Measurements from ENCODE around the gene PNKP.

- TF ChIP-seq EZH2 (IDR thresholded peaks at IDR 0.05; ENCODE audit: low read length, unreplicated experiment) (no peak), EZH2phosphoT487 (IDR thresholded peaks at IDR 0.05; ENCODE audit: borderline replicate concordance, low read length) (no peak)
- TF ChIP-seq, protein P1, sequence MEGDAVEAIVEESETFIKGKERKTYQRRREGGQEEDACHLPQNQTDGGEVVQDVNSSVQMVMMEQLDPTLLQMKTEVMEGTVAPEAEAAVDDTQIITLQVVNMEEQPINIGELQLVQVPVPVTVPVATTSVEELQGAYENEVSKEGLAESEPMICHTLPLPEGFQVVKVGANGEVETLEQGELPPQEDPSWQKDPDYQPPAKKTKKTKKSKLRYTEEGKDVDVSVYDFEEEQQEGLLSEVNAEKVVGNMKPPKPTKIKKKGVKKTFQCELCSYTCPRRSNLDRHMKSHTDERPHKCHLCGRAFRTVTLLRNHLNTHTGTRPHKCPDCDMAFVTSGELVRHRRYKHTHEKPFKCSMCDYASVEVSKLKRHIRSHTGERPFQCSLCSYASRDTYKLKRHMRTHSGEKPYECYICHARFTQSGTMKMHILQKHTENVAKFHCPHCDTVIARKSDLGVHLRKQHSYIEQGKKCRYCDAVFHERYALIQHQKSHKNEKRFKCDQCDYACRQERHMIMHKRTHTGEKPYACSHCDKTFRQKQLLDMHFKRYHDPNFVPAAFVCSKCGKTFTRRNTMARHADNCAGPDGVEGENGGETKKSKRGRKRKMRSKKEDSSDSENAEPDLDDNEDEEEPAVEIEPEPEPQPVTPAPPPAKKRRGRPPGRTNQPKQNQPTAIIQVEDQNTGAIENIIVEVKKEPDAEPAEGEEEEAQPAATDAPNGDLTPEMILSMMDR (conservative IDR thresholded peaks at IDR 0.05; ENCODE audit: low read depth, low read length), result no peak
Observed at GRCh38 chr19:49812452-49812996, 54.9 kb downstream of the PNKP start.

All from PC-3 (cell line).